ENCODE measurements around the gene SLC4A4. TPM values are rescaled to one million over a fixed set of nuclear protein-coding genes. Genes with fewer than 3 reads are reported as not detected.

Gene SLC4A4
- total RNA-seq, 1 donor from 2014 or later: 0.32 TPM

GRCh38 chr4:71487344-71487920 lies 148.6 kb downstream of the SLC4A4 start:
- H3K4me3 ChIP-seq: peak overlapping the region in 1 of 2 donors; percentile 7
- no peaks in the 10 kb centered on the region for H3K27me3 ChIP-seq
- no peak for DNase-seq (ENCODE audit: low spot score in 2 of 2)
- intact Hi-C loops (cut with DNase I): no loop called here
- H3K9me3 ChIP-seq: no peaks in the 10 kb centered on the region
- no peaks in the 10 kb centered on the region for H3K36me3 ChIP-seq
- no peak overlapping the region for H3K27ac ChIP-seq
- TF ChIP-seq CTCF (IDR thresholded peaks at IDR 0.05): no peak
- no peaks in the 10 kb centered on the region for H3K4me1 ChIP-seq

- H3K4me3 ChIP-seq: no peak overlapping the region
- no peaks in the 10 kb centered on the region for H3K4me1 ChIP-seq
- no peaks in the 10 kb centered on the region for H3K9me3 ChIP-seq
- no peak for DNase-seq (ENCODE audit: low spot score in 2 of 2)
- intact Hi-C loops (cut with DNase I): no loop called here
- H3K27me3 ChIP-seq: no peaks in the 10 kb centered on the region
- TF ChIP-seq CTCF (IDR thresholded peaks at IDR 0.05): no peak
- H3K36me3 ChIP-seq: no peaks in the 10 kb centered on the region
- no peak overlapping the region for H3K27ac ChIP-seq
Observed at GRCh38 chr4:71494539-71494938, 155.7 kb downstream of the SLC4A4 start.

GRCh38 chr4:71495454-71495853 lies 156.6 kb downstream of the SLC4A4 start:
- Histone ChIP-seq H3K27me3 (no peaks in the 10 kb centered on the region), H3K4me3 (no peak overlapping the region), H3K4me1 (no peaks in the 10 kb centered on the region), H3K36me3 (no peaks in the 10 kb centered on the region), H3K9me3 (no peaks in the 10 kb centered on the region), H3K27ac (no peak overlapping the region)
- intact Hi-C loops (cut with DNase I): no loop called here
- DNase-seq (ENCODE audit: low spot score in 2 of 2): no peak
- no peak for TF ChIP-seq CTCF (IDR thresholded peaks at IDR 0.05)

GRCh38 chr4:71497078-71497477 lies 158.3 kb downstream of the SLC4A4 start:
- DNase-seq (ENCODE audit: low spot score in 2 of 2): no peak
- TF ChIP-seq CTCF (IDR thresholded peaks at IDR 0.05): no peak
- Histone ChIP-seq H3K4me3 (no peak overlapping the region), H3K4me1 (no peaks in the 10 kb centered on the region), H3K9me3 (no peaks in the 10 kb centered on the region), H3K27me3 (no peaks in the 10 kb centered on the region), H3K27ac (no peak overlapping the region), H3K36me3 (no peaks in the 10 kb centered on the region)
- intact Hi-C loops (cut with DNase I): no loop called here

- Histone ChIP-seq H3K27me3 (no peaks in the 10 kb centered on the region), H3K9me3 (no peaks in the 10 kb centered on the region), H3K36me3 (no peaks in the 10 kb centered on the region), H3K4me1 (no peaks in the 10 kb centered on the region), H3K27ac (no peak overlapping the region), H3K4me3 (no peak overlapping the region)
- intact Hi-C loops (cut with DNase I): no loop called here
- no peak for TF ChIP-seq CTCF (IDR thresholded peaks at IDR 0.05)
- DNase-seq (ENCODE audit: low spot score in 2 of 2): no peak
Observed at GRCh38 chr4:71498002-71498401, 159.2 kb downstream of the SLC4A4 start.

- Histone ChIP-seq H3K4me1 (no peaks in the 10 kb centered on the region), H3K27me3 (no peaks in the 10 kb centered on the region), H3K9me3 (no peaks in the 10 kb centered on the region), H3K27ac (no peak overlapping the region), H3K36me3 (no peaks in the 10 kb centered on the region), H3K4me3 (no peak overlapping the region)
- intact Hi-C loops (cut with DNase I): no loop called here
- no peak for TF ChIP-seq CTCF (IDR thresholded peaks at IDR 0.05)
- no peak for DNase-seq (ENCODE audit: low spot score in 2 of 2)
Observed at GRCh38 chr4:71498625-71499024, 159.8 kb downstream of the SLC4A4 start.

Measured in ascending aorta (tissue), 2 donors.